Measurements from ENCODE around the gene SWSAP1.
A peak's percentile ranks its signal among the peaks of the same experiment; 100 is the strongest.

Gene SWSAP1

DNA sequence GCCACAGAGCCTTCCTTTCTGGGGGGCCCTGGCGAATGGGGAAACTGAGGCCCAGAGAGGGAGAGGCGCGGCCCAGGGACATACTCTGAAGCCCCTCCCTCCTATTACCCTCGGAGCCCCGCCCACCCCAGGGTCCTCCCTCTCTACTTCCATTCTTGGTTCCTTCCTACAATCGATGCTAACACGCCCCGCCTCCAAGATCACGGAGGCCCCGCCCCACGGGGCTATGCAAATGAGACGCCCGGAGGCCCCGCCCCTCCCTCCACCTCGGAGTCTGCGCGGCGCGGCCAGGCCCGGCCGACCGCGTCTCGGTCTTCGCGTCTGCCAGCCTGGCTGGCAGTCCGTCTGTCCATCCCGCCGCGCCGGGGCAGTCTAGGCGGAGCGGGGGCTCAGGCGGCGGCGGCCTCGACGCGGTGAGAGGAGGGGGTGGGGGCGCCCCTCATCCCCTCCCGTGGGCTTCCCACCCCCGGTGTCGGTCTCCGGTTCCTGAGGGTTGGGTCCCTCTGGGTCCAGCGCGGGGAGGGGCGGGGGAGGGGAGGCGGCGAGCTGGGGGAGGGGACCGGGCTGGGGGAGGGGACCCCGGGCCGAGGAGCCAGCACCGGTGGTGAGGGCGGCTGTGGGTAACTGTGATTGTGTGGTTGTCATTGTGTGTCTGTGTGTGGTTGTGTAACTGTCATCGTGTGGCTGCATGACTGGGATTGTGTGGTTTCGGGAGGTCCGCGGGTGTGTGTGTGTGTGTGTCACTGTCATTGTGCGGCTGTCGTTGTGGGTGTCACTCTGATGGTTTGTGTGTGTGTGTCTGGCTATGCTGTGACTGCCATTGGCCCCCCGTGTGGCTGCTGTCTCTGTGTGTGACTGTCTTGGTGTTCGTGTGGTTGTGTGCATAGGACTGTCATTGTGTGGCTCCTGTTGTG lies 19.0 kb upstream of the SWSAP1 start, which contains the start of gene PLPPR2 (continued):
- TF ChIP-seq, protein P1, sequence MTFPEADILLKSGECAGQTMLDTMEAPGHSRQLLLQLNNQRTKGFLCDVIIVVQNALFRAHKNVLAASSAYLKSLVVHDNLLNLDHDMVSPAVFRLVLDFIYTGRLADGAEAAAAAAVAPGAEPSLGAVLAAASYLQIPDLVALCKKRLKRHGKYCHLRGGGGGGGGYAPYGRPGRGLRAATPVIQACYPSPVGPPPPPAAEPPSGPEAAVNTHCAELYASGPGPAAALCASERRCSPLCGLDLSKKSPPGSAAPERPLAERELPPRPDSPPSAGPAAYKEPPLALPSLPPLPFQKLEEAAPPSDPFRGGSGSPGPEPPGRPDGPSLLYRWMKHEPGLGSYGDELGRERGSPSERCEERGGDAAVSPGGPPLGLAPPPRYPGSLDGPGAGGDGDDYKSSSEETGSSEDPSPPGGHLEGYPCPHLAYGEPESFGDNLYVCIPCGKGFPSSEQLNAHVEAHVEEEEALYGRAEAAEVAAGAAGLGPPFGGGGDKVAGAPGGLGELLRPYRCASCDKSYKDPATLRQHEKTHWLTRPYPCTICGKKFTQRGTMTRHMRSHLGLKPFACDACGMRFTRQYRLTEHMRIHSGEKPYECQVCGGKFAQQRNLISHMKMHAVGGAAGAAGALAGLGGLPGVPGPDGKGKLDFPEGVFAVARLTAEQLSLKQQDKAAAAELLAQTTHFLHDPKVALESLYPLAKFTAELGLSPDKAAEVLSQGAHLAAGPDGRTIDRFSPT (tag by site-specific recombination; IDR thresholded peaks at IDR 0.05), result peak; percentile 28; the same call in 1 of the 2 replicates
- TF ChIP-seq ZNF2 (tag by site-specific recombination; IDR thresholded peaks at IDR 0.05) (peak; percentile 96), ZNF623 (tag by site-specific recombination; IDR thresholded peaks at IDR 0.05) (peak; percentile 40; the same call in 1 of the 2 replicates), ZBTB8A (tag by site-specific recombination; IDR thresholded peaks at IDR 0.05) (no peak), ZBTB48 (tag by site-specific recombination; IDR thresholded peaks at IDR 0.05) (peak; percentile 48; the same call in 1 of the 2 replicates), ZNF114 (tag by site-specific recombination; IDR thresholded peaks at IDR 0.05) (no peak), ZNF175 (tag by site-specific recombination; IDR thresholded peaks at IDR 0.05) (0 out of 2 replicates have a peak, but pooled peaks have one; percentile 27), ZNF548 (tag by site-specific recombination; IDR thresholded peaks at IDR 0.05) (peak; percentile 40), ZNF324 (tag by site-specific recombination; IDR thresholded peaks at IDR 0.05) (peak; percentile 76; the same call in 1 of the 2 replicates), ZNF157 (tag by site-specific recombination; IDR thresholded peaks at IDR 0.05) (0 out of 2 replicates have a peak, but pooled peaks have one; percentile 48), ZNF707 (tag by site-specific recombination; IDR thresholded peaks at IDR 0.05) (0 out of 2 replicates have a peak, but pooled peaks have one; percentile 16), ZNF629 (tag by site-specific recombination; IDR thresholded peaks at IDR 0.05) (peak; percentile 23; the same call in 1 of the 2 replicates), SP7 (tag by site-specific recombination; IDR thresholded peaks at IDR 0.05) (peak; percentile 63; the same call in 1 of the 2 replicates), ZBTB1 (tag by site-specific recombination; IDR thresholded peaks at IDR 0.05) (no peak), SP3 (tag by site-specific recombination; IDR thresholded peaks at IDR 0.05) (peak; percentile 42), ZNF146 (tag by site-specific recombination; IDR thresholded peaks at IDR 0.05) (peak; percentile 57; the same call in 1 of the 2 replicates), ZNF660 (tag by site-specific recombination; IDR thresholded peaks at IDR 0.05) (no peak), ZBTB7A (tag by site-specific recombination; IDR thresholded peaks at IDR 0.05; ENCODE audit: low read depth) (peak; percentile 92; the same call in 1 of the 2 replicates), ZNF138 (tag by site-specific recombination; IDR thresholded peaks at IDR 0.05; ENCODE audit: borderline replicate concordance) (no peak), ZNF169 (tag by site-specific recombination; IDR thresholded peaks at IDR 0.05) (peak; percentile 52; the same call in 1 of the 2 replicates), ZNF248 (tag by site-specific recombination; IDR thresholded peaks at IDR 0.05) (no peak; the same call in 1 of the 2 replicates), YY1 (tag by site-specific recombination; IDR thresholded peaks at IDR 0.05) (peak; percentile 11; the same call in 1 of the 2 replicates), ZNF354C (tag by site-specific recombination; IDR thresholded peaks at IDR 0.05; ENCODE audit: borderline replicate concordance, low read depth) (no peak)
- TF ChIP-seq, protein P2, sequence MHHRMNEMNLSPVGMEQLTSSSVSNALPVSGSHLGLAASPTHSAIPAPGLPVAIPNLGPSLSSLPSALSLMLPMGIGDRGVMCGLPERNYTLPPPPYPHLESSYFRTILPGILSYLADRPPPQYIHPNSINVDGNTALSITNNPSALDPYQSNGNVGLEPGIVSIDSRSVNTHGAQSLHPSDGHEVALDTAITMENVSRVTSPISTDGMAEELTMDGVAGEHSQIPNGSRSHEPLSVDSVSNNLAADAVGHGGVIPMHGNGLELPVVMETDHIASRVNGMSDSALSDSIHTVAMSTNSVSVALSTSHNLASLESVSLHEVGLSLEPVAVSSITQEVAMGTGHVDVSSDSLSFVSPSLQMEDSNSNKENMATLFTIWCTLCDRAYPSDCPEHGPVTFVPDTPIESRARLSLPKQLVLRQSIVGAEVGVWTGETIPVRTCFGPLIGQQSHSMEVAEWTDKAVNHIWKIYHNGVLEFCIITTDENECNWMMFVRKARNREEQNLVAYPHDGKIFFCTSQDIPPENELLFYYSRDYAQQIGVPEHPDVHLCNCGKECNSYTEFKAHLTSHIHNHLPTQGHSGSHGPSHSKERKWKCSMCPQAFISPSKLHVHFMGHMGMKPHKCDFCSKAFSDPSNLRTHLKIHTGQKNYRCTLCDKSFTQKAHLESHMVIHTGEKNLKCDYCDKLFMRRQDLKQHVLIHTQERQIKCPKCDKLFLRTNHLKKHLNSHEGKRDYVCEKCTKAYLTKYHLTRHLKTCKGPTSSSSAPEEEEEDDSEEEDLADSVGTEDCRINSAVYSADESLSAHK (tag by site-specific recombination; IDR thresholded peaks at IDR 0.05), result peak; percentile 60; the same call in 1 of the 2 replicates
- TF ChIP-seq, protein P3, sequence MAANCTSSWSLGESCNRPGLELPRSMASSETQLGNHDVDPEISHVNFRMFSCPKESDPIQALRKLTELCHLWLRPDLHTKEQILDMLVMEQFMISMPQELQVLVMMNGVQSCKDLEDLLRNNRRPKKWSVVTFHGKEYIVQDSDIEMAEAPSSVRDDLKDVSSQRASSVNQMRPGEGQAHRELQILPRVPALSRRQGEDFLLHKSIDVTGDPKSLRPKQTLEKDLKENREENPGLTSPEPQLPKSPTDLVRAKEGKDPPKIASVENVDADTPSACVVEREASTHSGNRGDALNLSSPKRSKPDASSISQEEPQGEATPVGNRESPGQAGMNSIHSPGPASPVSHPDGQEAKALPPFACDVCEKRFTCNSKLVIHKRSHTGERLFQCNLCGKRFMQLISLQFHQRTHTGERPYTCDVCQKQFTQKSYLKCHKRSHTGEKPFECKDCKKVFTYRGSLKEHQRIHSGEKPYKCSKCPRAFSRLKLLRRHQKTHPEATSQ (tag by site-specific recombination; IDR thresholded peaks at IDR 0.05), result peak; percentile 81; the same call in 1 of the 2 replicates
- TF ChIP-seq, protein P4, sequence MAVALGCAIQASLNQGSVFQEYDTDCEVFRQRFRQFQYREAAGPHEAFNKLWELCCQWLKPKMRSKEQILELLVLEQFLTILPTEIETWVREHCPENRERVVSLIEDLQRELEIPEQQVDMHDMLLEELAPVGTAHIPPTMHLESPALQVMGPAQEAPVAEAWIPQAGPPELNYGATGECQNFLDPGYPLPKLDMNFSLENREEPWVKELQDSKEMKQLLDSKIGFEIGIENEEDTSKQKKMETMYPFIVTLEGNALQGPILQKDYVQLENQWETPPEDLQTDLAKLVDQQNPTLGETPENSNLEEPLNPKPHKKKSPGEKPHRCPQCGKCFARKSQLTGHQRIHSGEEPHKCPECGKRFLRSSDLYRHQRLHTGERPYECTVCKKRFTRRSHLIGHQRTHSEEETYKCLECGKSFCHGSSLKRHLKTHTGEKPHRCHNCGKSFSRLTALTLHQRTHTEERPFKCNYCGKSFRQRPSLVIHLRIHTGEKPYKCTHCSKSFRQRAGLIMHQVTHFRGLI (tag by site-specific recombination; IDR thresholded peaks at IDR 0.05), result 0 out of 2 replicates have a peak, but pooled peaks have one; percentile 31
- TF ChIP-seq, protein P5, sequence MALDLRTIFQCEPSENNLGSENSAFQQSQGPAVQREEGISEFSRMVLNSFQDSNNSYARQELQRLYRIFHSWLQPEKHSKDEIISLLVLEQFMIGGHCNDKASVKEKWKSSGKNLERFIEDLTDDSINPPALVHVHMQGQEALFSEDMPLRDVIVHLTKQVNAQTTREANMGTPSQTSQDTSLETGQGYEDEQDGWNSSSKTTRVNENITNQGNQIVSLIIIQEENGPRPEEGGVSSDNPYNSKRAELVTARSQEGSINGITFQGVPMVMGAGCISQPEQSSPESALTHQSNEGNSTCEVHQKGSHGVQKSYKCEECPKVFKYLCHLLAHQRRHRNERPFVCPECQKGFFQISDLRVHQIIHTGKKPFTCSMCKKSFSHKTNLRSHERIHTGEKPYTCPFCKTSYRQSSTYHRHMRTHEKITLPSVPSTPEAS (tag by site-specific recombination; IDR thresholded peaks at IDR 0.05), result peak; percentile 86
- TF ChIP-seq, protein P6, sequence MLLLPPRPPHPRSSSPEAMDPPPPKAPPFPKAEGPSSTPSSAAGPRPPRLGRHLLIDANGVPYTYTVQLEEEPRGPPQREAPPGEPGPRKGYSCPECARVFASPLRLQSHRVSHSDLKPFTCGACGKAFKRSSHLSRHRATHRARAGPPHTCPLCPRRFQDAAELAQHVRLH (tag by site-specific recombination; IDR thresholded peaks at IDR 0.05), result peak; percentile 68
- TF ChIP-seq, protein P7, sequence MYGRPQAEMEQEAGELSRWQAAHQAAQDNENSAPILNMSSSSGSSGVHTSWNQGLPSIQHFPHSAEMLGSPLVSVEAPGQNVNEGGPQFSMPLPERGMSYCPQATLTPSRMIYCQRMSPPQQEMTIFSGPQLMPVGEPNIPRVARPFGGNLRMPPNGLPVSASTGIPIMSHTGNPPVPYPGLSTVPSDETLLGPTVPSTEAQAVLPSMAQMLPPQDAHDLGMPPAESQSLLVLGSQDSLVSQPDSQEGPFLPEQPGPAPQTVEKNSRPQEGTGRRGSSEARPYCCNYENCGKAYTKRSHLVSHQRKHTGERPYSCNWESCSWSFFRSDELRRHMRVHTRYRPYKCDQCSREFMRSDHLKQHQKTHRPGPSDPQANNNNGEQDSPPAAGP (tag by site-specific recombination; IDR thresholded peaks at IDR 0.05), result peak; percentile 48
